22Rv1 (cell line): Measurements from ENCODE around the gene PLA2G4C.

Source experiments
- ZFX ChIP-seq: fragments of 450-650 bp; IDR thresholded peaks from 2 replicates; pipeline ENCODE4 v1.6.1; 2017; ENCODE audit warnings: antibody characterized with exemption, borderline replicate concordance
- TF ChIP-seq, protein P1 (sequence below): fragments of 450-650 bp; IDR thresholded peaks from 2 replicates; pipeline ENCODE4 v1.5.1; 2017; ENCODE audit warnings: mild to moderate bottlenecking

- TF ChIP-seq, protein P1, sequence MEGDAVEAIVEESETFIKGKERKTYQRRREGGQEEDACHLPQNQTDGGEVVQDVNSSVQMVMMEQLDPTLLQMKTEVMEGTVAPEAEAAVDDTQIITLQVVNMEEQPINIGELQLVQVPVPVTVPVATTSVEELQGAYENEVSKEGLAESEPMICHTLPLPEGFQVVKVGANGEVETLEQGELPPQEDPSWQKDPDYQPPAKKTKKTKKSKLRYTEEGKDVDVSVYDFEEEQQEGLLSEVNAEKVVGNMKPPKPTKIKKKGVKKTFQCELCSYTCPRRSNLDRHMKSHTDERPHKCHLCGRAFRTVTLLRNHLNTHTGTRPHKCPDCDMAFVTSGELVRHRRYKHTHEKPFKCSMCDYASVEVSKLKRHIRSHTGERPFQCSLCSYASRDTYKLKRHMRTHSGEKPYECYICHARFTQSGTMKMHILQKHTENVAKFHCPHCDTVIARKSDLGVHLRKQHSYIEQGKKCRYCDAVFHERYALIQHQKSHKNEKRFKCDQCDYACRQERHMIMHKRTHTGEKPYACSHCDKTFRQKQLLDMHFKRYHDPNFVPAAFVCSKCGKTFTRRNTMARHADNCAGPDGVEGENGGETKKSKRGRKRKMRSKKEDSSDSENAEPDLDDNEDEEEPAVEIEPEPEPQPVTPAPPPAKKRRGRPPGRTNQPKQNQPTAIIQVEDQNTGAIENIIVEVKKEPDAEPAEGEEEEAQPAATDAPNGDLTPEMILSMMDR, result no peak
- TF ChIP-seq ZFX, result no peak
These were observed 43.4 kb upstream of the PLA2G4C start for GRCh38 chr19:48154003-48154402.
